GM23338 (cell line): ENCODE data around the gene PDE6A. TPM values are rescaled to one million over a fixed set of nuclear protein-coding genes. Genes with fewer than 3 reads are reported as not detected.

Experiments
- ATAC-seq: fragments of 200-7000 bp; cut with Tn5 transposase; 3 replicates; pipeline ENCODE4 v1.9.1; 2020
- DNase-seq: peaks from one replicate; pipeline ENCODE4 v3.0.0-alpha.2; 2015; ENCODE audit warnings: low spot score
- H2AFZ ChIP-seq: fragments of 200-600 bp; sonication (generic); 2 replicates; pipeline ENCODE4 v1.8.0; 2016; ENCODE audit warnings: antibody characterized with exemption, mild to moderate bottlenecking, moderate library complexity
- H3F3A ChIP-seq: fragments of 200-600 bp; sonication (generic); replicated peaks from 2 replicates; pipeline ENCODE4 v1.8.0; 2017; ENCODE audit warnings: antibody characterized with exemption, mixed run types, low read depth
- H3K27ac ChIP-seq: fragments of 200-600 bp; sonication (generic); 2 replicates; pipeline ENCODE4 v1.6.1; 2016; ENCODE audit warnings: low read depth
- H3K27me3 ChIP-seq: fragments of 200-600 bp; sonication (generic); 2 replicates; pipeline ENCODE4 v1.8.0; 2016; ENCODE audit warnings: mild to moderate bottlenecking, mixed run types, moderate library complexity; ENCODE audit not compliant: insufficient read depth
- H3K36me3 ChIP-seq: fragments of 200-600 bp; sonication (generic); 2 replicates; pipeline ENCODE4 v1.8.0; 2016; ENCODE audit warnings: mild to moderate bottlenecking; ENCODE audit not compliant: insufficient read depth
- H3K4me1 ChIP-seq: fragments of 200-600 bp; sonication (generic); 2 replicates; pipeline ENCODE4 v1.8.0; 2016; ENCODE audit warnings: mild to moderate bottlenecking, moderate library complexity; ENCODE audit not compliant: insufficient read depth
- H3K4me2 ChIP-seq: fragments of 200-600 bp; sonication (generic); 2 replicates; pipeline ENCODE4 v1.7.1; 2017; ENCODE audit warnings: mixed run types
- H3K4me3 ChIP-seq: fragments of 200-600 bp; sonication (generic); 2 replicates; pipeline ENCODE4 v1.6.1; 2016; ENCODE audit warnings: mixed run types
- H3K79me2 ChIP-seq: fragments of 200-600 bp; sonication (generic); replicated peaks from 2 replicates; pipeline ENCODE4 v1.8.0; 2017; ENCODE audit warnings: mild to moderate bottlenecking; ENCODE audit not compliant: insufficient read depth
- H3K9me2 ChIP-seq: fragments of 200-600 bp; sonication (generic); 2 replicates; pipeline ENCODE4 v1.8.0; 2017; ENCODE audit not compliant: insufficient read depth
- H4K20me1 ChIP-seq: fragments of 200-600 bp; sonication (generic); replicated peaks from 2 replicates; pipeline ENCODE4 v1.8.0; 2017; ENCODE audit warnings: mild to moderate bottlenecking; ENCODE audit not compliant: insufficient read depth
- H3K27ac Mint-ChIP-seq: 2 replicates; pipeline ENCODE4 v1.8.0; 2020; ENCODE audit warnings: inconsistent platforms, mild to moderate bottlenecking, moderate library complexity, mixed read lengths
- H3K27me3 Mint-ChIP-seq: 3 replicates; pipeline ENCODE4 v1.8.0; 2022; ENCODE audit warnings: low read depth, mild to moderate bottlenecking, moderate library complexity, mixed read lengths, inconsistent platforms; ENCODE audit not compliant: insufficient read depth, poor library complexity
- H3K36me3 Mint-ChIP-seq: 3 replicates; pipeline ENCODE4 v1.8.0; 2021; ENCODE audit warnings: low read depth, mild to moderate bottlenecking, inconsistent platforms, moderate library complexity, mixed read lengths
- H3K4me1 Mint-ChIP-seq: 3 replicates; pipeline ENCODE4 v1.8.0; 2020; ENCODE audit warnings: mild to moderate bottlenecking, inconsistent platforms, mixed read lengths
- H3K4me3 Mint-ChIP-seq: 3 replicates; pipeline ENCODE4 v1.8.0; 2021; ENCODE audit warnings: moderate library complexity, mild to moderate bottlenecking, inconsistent platforms, mixed read lengths
- H3K9me3 Mint-ChIP-seq: 3 replicates; pipeline ENCODE4 v1.8.0; 2020; ENCODE audit warnings: moderate library complexity, mild to moderate bottlenecking, inconsistent platforms, mixed read lengths
- CREB1 ChIP-seq: fragments of 250-450 bp; sonication (Bioruptor Pico); IDR thresholded peaks from 2 replicates; pipeline ENCODE4 v1.5.0; 2020; ENCODE audit warnings: low read depth, mild to moderate bottlenecking, moderate library complexity
- JUNB ChIP-seq: IDR thresholded peaks from one replicate; pipeline ENCODE4 v1.6.1; 2016; ENCODE audit warnings: antibody characterized with exemption; ENCODE audit not compliant: unreplicated experiment
- ZNF114 ChIP-seq: fragments of 250-450 bp; sonication (Bioruptor Pico); IDR thresholded peaks from 2 replicates; pipeline ENCODE4 v1.5.0; 2020; ENCODE audit warnings: mild to moderate bottlenecking, moderate library complexity
- ZNF331 ChIP-seq: fragments of 250-450 bp; sonication (Bioruptor Pico); IDR thresholded peaks from 2 replicates; pipeline ENCODE4 v1.5.0; 2020; ENCODE audit warnings: low read depth, mild to moderate bottlenecking, moderate library complexity
- ZNF462 ChIP-seq: fragments of 250-450 bp; sonication (Bioruptor Pico); IDR thresholded peaks from 2 replicates; pipeline ENCODE4 v1.5.0; 2020; ENCODE audit warnings: mild to moderate bottlenecking, moderate library complexity
- polyA plus RNA-seq: library from polyadenylated mRNA; unstranded; fragments of >200 nt; fragmentation: Nextera tagmentation; extraction: Ambion mirVana; gene quantifications from 2 replicates; pipeline ENCODE4 v1.2.1, GENCODE V29; 2016
- total RNA-seq: library from RNA; depleted of rRNA; stranded (reverse); fragments of >200 nt; shearing (Covaris generic); gene quantifications from 2 replicates; pipeline ENCODE4 v1.2.3, GENCODE V29; 2014
- TF ChIP-seq, protein P1 (sequence below), 2 experiments: fragments of 200-600 bp in 1 of 2; sonication (generic) in 1 of 2; conservative IDR thresholded peaks; 2 replicates each; pipeline versions ENCODE4 v1.5.1 to v1.6.1; 2016 to 2017; ENCODE audit warnings: antibody characterized with exemption in 2 of 2, low read depth in 2 of 2, mild to moderate bottlenecking in 2 of 2, moderate library complexity in 1 of 2
- TF ChIP-seq, protein P2 (sequence below): IDR thresholded peaks from 2 replicates; pipeline ENCODE4 v1.6.1; 2016; ENCODE audit warnings: antibody characterized with exemption

Gene PDE6A
- total and polyA plus RNA-seq, 2 experiments from 2014 or later = 0.08 TPM; not detected in 1

GRCh38 chr5:149878371-149878770 is 66.2 kb downstream of the PDE6A start:
- H3K4me3 Mint-ChIP-seq = no peak overlapping the region
- H3K4me1 Mint-ChIP-seq = peaks cover 3% of the 10 kb centered on the region; the same call in 1 of the 3 replicates
- TF ChIP-seq, protein P1, sequence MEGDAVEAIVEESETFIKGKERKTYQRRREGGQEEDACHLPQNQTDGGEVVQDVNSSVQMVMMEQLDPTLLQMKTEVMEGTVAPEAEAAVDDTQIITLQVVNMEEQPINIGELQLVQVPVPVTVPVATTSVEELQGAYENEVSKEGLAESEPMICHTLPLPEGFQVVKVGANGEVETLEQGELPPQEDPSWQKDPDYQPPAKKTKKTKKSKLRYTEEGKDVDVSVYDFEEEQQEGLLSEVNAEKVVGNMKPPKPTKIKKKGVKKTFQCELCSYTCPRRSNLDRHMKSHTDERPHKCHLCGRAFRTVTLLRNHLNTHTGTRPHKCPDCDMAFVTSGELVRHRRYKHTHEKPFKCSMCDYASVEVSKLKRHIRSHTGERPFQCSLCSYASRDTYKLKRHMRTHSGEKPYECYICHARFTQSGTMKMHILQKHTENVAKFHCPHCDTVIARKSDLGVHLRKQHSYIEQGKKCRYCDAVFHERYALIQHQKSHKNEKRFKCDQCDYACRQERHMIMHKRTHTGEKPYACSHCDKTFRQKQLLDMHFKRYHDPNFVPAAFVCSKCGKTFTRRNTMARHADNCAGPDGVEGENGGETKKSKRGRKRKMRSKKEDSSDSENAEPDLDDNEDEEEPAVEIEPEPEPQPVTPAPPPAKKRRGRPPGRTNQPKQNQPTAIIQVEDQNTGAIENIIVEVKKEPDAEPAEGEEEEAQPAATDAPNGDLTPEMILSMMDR (conservative IDR thresholded peaks at IDR 0.05; ENCODE audit: low read depth in 2 of 2) = no peak
- TF ChIP-seq CREB1 (no peak), ZNF114 (CRISPR knock-in tag) (no peak), JUNB (no peak), ZNF331 (no peak)
- TF ChIP-seq, protein P2, sequence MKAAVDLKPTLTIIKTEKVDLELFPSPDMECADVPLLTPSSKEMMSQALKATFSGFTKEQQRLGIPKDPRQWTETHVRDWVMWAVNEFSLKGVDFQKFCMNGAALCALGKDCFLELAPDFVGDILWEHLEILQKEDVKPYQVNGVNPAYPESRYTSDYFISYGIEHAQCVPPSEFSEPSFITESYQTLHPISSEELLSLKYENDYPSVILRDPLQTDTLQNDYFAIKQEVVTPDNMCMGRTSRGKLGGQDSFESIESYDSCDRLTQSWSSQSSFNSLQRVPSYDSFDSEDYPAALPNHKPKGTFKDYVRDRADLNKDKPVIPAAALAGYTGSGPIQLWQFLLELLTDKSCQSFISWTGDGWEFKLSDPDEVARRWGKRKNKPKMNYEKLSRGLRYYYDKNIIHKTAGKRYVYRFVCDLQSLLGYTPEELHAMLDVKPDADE = no peak
- Histone ChIP-seq H3K4me1 (no peaks in the 10 kb centered on the region), H3K36me3 (no peaks in the 10 kb centered on the region), H4K20me1 (no peaks in the 10 kb centered on the region), H3K9me2 (no peaks in the 10 kb centered on the region), H3F3A (no peaks in the 10 kb centered on the region), H3K27ac (no peak overlapping the region), H3K27me3 (no peaks in the 10 kb centered on the region), H2AFZ (no peak overlapping the region; the same call in 1 of the 2 replicates), H3K79me2 (no peaks in the 10 kb centered on the region), H3K4me3 (no peak overlapping the region), H3K4me2 (no peak overlapping the region)
- H3K27me3 Mint-ChIP-seq = peaks cover 3% of the 10 kb centered on the region
- ATAC-seq (no peak; the same call in 2 of the 3 replicates), DNase-seq (no peak)
- no peaks in the 10 kb centered on the region for H3K36me3 Mint-ChIP-seq
- H3K9me3 Mint-ChIP-seq = no peaks in the 10 kb centered on the region
- H3K27ac Mint-ChIP-seq = no peak overlapping the region

- peaks cover 21% of the 10 kb centered on the region for H3K4me1 Mint-ChIP-seq
- H3K4me3 ChIP-seq = no peak overlapping the region
- H3K27ac Mint-ChIP-seq = no peak overlapping the region
- H3K27me3 ChIP-seq = no peaks in the 10 kb centered on the region
- H3K27me3 Mint-ChIP-seq = peaks cover 1% of the 10 kb centered on the region
- no peak for DNase-seq
- TF ChIP-seq ZNF331 = no peak
- TF ChIP-seq ZNF462 (CRISPR knock-in tag) = no peak
- H3K4me3 Mint-ChIP-seq = no peak overlapping the region
- no peak for ATAC-seq
- H3K36me3 Mint-ChIP-seq = no peaks in the 10 kb centered on the region
- H3K27ac ChIP-seq = no peak overlapping the region
- H3K9me2 ChIP-seq = no peaks in the 10 kb centered on the region
- H3K36me3 ChIP-seq = no peaks in the 10 kb centered on the region
- 0 out of 2 replicates have a peak, but pooled peaks cover 4% of the 10 kb centered on the region for H3K4me1 ChIP-seq
- H3K9me3 Mint-ChIP-seq = no peaks in the 10 kb centered on the region
- no peak overlapping the region for H3K4me2 ChIP-seq
- H3K79me2 ChIP-seq = no peaks in the 10 kb centered on the region
- H2AFZ ChIP-seq = no peak overlapping the region
- H3F3A ChIP-seq = no peaks in the 10 kb centered on the region
- H4K20me1 ChIP-seq = no peaks in the 10 kb centered on the region
Measured at GRCh38 chr5:149873896-149874295, 70.7 kb downstream of the PDE6A start.
